Measurements from ENCODE around the gene FANCB.

FANCB gene

DNA sequence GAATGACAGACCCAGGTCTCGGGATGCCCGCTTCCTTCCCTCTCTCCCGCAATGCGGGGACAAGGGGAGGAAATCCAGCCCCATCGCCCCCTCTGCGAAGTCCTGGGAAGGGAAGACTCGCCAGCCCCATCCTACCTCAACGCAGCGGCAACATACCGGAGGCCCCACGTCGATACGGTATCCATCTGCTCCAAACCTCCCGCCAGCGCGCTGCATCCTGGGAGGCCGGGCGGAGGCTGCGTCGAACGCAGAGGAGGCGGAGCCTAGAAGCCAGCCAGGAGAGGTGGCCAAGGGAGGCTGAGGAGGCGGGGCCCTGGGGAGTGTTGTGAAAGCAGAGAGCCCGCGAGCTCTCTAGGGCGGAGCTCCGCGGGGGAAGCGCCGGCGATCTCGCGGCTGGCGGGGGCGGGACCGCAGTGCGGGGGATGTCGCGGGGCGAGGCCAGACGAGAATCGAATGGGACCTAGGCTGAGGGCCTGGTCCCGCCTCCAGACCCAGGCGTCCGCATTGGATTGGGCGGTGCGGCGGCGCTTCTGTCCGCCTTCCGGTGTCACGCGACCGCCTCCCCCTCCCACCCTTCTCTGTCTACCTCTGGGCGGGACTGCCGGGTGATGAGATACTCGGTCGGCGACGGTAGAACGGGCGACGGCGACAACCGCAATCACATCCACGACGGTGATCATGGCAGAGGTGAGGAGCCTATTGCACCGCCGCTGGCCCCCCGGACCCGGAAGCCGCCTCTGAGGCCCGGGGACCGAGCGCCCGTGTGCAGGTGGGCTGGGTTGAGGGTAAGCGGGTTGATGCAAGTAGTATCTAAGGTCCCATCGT is at the start of gene FANCB, which contains the start of gene MOSPD2:
Gene FANCB, minus strand, starts transcription at position 219 of the 825 bp plus-strand sequence. CDS start 7,559 bp downstream, outside the sequence.
Gene MOSPD2, plus strand, starts transcription at position 571 of the 825 bp plus-strand sequence. Its CDS starts 108 bp downstream, at position 679.
- peak; percentile 90 to 91 for DNase-seq

DNA sequence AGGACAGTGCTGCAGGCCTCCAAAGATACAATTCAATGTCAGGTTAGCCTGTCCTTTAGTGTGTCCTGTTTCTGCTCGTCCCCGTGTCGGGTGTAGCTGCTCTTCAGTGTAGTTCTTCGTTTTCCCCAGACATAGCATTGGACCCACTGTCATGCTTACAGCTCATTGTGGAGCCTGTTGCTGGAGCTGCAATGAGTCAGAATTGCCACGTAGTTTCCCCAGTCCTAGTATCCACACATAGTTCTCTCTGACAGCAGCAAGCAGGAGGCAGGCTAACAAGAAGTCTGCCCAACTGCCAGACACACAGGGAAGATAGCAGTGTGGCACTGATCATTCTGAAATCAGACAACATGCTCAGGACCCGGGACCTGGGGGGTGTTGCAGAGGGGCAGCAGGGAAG is 49.6 kb upstream of the FANCB start:
- no peak for DNase-seq

DNA sequence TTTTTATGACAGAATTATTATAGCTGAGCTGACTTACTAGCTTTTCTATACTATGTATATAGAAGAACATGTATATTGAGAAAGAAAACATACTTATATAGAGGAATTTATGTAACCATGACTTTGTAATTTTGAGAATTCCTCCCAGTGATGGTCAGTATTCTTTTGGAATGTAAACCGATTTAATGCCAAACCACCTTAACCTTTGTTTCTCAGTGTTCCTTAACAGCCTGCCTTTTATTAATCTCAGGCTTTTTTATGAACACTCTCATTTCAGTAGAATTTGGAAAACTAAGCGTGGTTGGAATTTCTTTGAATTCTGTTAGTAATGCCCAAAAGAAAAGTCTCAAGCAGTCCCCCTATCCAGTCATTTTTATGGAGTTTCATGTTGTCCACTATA is 47.3 kb upstream of the FANCB start:
- no peak for DNase-seq

DNA sequence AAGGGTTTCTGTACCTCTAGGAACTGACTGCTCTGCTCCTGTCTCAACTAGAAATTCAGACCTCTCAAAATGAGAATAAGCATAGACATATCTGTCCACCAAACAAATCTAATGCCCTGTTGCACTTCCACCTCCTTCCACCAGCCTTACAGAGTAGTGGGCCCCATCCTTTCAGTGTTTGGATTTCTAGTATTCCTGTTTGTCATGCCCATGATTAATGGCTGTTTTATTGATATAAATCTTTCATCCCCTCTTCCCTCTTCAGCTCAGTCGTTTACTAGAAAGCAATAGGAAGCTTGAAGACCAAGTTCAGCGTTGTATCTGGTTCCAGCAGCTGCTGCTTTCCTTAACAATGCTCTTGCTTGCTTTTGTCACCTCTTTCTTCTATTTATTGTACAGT is 46.5 kb upstream of the FANCB start:
- DNase-seq, result no peak

DNA sequence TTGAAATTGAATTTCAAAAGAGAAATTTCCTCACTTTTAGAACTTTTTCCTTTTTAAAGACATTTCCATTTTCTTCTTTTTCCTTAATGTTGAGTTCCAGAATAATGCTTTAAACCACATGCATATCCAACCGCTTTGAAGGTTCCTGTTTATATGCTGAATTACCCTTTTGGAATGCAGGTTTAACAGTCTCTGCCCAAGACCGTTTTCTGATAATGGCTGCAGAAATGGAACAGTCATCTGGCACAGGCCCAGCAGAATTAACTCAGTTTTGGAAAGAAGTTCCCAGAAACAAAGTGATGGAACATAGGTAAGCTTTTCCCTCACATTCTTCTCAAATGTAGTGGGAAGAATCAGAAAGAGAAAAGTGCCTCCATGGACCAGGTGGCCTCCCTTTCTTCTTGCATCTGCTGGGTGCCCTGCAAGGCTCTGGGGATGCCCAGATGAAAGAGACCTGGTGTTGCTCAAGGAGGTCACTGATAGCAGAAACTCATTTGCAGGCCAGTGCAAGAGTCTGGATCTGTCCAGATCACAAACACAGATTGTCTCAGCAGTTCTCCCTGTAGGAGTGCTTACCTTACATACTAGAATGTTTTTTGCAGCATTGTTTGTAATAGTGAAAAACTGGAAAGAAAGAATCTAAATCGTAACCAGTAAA is 43.3 kb upstream of the FANCB start:
- DNase-seq, result no peak

DNA sequence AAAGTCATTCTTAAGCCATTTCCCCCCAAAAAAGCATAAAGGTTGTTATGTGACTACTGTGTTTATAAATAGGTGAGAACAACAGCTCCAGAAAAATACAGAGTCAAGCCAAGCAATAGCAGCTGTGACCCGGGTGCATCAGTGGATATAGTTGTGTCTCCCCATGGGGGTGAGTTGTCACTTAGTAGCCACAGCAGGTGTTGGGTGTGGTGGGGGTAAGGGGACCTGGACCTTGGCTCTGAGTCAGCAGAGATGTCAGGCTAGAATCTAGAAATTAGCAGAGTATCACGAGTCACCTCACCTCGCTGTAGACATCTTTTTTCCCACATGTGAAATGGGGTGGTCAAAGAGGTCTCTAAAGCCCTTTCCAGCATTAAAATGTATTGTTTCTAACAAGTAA is 42.7 kb upstream of the FANCB start:
- DNase-seq, result no peak

DNA sequence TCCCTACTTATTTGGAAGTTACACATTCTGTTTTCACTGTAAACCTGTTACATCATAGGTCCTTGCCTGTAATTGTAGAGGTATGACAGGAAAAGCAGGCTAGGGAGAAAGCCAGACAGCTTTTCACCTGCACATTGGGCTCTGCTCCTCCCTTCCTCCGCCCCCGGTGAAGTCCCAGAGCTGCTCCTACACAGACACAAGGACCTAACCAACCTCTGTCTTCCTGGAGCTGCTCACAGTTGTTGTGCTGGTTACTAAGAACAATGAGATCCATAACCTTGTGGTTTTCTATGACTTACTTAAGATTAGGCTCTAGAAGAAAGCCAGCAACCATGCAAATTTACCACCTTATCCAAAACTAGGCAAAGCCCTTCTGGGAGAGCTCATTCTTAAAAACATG is 40.4 kb upstream of the FANCB start:
- DNase-seq, result no peak

DNA sequence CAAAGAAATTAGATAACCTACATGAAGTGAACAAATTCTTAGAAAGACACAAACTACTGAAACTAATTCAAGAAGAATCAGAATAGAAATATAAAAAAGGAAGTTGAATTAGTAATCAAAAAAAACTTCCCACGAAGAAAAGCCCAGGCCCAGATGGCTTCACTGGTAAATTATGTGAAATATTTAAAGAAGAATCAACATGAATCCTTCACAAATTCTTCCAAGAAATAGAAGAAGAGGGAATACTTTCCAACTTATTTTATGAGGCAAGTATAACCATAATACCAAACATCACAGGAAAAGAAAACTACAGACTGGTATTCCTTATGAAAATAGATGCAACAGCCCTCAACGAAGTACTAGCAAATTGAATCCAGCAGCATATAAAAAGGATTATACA is 31.0 kb upstream of the FANCB start:
- DNase-seq, result no peak

DNA sequence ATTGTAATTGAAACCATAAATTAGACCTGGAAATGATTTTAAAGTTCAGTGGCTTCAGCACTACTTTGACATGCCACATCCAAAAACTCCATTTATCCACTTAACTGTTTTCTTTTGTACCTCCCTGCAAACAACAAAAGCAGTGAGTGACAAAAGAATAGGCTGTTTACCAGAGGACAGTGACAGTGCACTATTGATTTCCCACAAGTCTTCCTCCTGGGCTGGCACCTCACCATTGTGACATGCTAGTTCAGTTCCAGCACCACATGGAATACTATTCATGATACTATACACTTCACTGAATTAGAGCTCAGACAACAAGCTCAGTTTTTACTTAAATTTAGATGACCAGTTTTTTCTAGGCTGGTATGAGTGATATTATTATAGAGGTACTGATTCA is 29.7 kb upstream of the FANCB start:
- DNase-seq, result peak in 1 of 2 donors; percentile 21

DNA sequence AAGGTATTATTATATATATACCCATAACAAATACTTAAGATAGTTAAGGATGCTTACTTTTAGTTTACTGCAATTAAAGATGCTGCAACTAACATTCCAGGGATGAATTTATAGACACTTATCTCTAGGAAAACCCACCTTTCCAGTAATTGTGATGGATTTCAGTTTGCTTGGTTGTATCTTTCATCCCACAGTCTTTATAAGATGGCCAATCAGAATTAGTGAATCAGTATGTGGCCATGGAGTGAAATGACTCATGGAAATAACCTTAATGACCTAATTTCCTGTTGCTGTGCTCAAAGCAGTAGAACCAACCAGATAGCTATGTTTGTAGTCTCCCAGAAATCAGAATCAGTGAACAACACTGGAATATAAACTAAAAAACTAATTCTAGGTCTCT is 26.7 kb upstream of the FANCB start:
- no peak for DNase-seq

DNA sequence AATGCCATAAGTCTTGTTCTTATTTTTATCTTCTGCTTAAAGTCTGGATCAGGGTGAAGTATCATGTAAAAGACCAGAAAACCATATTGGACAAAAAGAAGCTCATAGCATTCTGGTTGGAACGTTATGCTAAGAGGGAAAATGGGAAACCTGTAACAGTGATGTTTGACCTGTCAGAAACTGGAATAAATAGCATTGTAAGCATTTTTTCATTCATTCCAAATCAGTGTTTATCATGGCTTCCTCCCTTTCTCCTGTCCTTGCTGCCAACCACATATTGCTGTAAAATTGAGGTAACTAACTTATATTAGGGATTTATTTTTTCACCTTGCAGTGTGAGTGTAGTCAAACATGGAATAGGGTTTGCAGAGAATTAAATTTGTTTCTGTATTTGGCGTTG is 24.2 kb upstream of the FANCB start:
- no peak for DNase-seq

DNA sequence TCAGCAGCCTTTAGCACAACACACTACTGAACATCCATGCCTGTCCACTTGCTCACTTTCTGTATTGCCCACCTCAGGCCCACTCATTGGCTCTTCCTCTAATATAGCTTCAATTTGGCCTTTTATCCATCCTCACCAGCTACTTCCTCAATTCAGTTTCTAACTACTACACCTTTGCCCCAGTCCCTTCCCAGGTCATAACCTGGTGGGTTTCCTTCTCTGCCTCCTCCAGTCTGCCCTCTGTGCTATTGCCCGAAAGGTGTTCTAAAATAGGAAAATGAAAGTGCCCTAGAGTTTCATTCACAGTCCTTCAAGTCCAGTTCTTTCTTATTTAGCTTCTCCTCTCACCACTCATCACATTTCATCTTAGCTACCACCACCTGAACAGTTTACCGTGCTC is 23.4 kb upstream of the FANCB start:
- no peak for DNase-seq

DNA sequence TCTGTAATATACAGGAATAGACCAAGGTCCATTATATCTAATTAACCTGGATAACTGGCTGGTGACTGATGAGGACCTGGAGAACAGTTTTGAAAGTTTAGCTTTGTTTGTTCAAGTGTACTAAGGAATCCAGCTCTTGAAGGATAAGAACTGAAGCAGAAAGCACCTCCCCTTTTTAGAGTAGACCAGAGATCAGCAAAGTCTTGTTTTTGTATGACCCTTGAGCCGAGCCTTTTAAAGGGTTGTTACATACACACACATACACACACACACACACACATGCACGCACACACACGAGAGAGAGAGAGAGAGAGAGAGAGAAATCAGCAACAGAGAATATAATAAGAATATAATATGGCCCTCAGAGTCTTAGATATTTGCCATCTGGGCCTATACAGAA is 13.4 kb upstream of the FANCB start:
- no peak for DNase-seq

DNA sequence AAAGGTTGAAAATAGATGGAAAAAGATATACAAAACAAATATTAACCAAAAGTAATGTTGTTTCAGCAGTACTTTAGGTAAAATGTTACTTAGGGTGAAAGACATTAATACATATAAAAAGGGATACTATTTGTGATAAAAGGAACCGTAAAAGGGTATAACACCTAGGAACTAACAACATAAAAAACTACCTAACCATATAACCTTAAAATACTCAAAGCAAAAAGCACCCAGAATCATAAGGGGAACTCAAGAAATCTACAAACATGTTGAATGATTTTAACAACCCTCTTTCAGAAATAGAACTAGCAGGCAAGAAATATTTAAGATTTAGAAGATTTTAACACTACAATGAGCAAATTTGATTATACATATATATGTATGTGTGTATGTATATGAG is 11.8 kb upstream of the FANCB start:
- no peak for DNase-seq

DNA sequence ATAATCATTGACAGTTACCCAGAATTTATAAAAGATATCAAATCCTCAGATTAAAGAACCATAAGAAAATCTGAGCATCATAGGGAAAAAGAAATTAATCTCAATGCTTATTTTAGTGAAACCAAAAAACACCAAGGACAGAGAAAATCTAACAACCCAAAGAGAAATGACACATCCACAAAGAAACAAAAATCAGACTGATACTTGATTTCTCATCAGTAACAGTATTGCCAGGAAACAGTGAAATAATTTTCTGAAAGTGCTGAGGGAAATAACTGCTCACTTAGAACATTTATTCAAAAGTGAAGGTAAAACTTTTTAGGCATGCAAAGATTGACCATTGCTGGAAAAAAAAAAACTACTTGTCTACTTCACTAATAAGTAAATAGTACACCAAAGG is 11.0 kb upstream of the FANCB start:
- no peak for DNase-seq

DNA sequence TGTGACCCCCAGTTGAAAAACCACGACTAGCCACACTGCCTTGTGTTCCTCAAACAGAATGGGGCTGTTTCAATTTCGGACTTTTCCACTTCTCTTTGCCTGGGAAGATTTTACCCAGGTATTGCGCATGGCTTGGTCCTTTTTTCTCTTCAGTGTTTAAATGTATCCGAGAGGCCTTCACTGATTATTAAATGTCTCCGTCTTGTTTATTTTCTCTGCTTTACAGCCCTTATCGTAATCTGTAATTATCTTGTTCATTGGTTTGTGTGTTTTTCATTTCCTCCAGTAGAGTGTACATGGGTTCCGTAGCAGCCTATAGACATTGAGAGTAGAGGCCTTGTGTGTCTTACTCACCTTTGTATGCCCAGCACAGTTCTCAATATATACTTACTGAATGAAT is 2.8 kb upstream of the FANCB start:
- DNase-seq, result no peak

DNA sequence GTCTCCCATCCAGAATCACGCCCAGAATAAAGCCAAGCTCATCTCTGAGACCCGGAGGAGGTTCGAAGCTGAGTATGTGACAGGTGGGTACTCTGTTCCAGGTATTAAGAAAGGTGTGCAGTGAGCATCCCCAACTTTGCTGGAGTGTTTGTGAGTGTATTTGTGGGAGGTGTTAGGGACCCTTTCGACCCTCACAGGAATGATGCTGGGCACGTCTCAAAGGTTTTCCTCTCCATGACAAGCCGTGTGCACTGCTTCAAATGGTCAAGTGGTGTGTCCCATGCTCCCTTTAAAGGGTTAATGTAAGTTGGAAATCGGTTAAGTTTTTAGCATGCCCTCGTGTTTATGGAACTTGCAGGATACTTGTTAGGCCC is 794 bp upstream of the FANCB start:
- DNase-seq, result no peak

DNA sequence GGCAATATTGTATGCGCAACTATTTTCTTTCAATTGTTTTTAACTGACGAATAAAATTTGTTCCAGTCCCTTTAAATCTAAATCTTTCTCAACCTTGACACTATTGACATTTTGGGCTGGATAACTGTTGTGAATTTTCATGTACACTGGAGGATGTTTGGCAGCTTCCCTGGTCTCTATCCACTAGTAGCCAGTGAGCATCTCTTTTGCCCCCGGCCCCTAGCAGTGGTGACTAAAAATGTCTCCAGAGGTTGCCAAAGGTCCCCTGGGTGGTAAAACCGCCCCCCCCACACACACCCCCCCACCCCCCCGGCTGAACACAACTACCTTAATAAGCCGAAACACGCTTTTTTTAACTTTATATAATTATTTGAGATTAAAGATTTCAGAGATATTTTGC is 514 bp downstream of the FANCB start:
- no peak for DNase-seq

DNA sequence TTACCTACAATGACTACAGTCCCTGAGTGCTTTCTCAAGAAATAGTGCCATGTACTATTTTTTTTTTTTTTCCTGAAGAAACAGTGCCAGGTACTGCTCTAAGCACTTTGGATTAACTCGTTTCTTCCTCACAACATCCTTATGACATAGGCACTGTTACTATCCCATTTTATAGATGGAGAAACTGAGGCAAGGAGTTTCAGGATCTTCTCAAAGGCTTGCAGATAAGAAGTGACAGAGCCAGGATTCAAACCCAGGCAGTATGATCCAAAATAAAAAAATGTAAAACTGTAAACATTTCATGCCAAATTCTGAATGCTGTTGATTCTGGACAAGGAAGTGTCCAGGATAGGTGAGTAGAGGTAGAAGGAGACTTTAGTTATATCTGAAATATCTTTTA is 1.1 kb downstream of the FANCB start:
- no peak for DNase-seq

DNA sequence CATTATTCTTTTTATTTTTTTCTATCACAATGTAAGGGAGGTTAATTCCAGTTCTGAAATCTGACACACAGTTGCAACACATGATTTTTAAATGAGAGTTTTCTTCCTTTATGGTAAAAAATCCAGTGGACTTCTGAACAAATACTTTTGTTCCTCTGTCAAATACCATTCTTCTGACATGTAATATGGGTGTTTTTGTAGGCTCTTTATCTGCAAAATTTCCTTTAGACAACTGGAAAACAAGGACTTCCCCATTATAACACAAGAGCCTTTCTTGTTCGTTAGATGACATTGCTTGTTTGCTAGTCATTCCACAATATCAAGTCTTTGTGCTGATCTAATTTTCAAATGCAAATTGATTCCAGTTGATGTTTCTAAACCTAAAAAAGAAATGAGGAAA is 7.7 kb downstream of the FANCB start:
- DNase-seq, result peak in 1 of 2 donors; percentile 81

DNA sequence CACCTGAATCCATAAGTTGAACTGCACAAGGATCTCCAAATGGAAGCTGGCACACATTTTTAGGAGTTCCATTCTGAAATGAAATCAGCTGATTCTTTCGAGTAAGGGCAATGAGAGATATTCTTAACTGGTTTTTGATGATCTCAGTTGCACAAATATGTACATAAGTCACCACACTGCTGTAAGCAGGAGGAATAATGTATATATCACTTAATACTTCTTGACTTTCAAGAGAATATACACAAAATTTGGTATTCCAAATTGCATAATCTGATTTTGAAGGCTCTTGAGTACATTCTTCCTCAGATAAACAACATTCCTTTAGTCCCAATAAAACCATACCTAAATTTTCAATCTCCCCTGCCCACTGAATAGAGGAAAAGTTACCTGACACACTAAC is 8.2 kb downstream of the FANCB start:
- no peak for DNase-seq

DNA sequence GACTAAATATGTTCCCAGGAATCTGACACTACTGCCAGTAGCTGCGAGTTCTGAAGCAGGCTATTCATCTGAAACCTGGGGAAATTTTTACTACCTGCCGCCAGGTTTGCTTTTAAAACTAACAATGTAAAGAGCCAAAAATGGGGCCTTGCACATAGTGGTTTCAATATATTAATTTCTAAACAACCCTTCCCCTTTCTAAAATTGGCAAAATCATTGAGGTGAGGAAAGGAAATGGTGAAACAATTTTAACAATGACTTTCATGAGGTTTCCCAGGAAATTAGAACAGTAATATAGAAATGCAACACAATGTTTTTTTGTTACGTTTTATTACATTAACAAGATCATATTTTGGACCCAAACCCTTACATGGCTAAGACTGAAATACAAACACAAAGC is 21.3 kb downstream of the FANCB start:
- no peak for DNase-seq

DNA sequence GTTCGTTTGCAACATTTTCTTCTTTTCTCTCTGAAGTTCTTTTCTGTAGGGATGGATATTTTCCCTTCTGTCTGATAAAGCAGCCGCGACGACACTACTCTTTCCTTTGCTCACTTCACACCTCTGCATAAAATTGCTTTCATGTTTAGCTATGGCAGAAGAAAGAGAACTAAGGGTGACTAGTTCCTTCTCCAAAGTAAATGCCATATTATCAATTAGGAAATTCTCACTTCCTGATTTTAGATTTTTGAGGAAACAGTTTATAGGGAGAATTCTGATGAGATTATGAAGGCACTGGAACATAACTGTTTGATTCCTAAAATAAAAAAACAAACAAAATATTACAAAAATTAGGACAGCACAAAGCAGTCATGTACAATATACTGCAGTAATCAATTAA is 29.2 kb downstream of the FANCB start:
- DNase-seq, result no peak

DNA sequence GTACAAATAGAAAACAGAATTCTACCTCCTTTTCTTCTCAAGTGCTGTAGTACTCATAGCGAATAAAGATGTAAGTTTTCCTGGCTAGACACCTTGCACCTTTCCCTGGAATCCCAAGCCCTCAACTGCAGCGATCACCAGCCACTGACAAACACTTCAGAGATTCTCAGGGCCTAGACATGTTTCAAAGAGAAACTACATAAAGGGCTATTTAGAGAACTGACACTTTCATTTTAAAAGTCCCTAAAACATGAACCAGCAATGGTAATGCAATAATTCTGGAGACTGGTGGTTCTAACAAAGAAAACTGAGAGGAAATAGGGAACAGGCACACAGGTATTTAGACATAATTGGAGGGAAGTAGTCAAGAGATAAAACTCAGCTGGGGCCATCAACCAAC is 35.7 kb downstream of the FANCB start:
- DNase-seq, result no peak

DNA sequence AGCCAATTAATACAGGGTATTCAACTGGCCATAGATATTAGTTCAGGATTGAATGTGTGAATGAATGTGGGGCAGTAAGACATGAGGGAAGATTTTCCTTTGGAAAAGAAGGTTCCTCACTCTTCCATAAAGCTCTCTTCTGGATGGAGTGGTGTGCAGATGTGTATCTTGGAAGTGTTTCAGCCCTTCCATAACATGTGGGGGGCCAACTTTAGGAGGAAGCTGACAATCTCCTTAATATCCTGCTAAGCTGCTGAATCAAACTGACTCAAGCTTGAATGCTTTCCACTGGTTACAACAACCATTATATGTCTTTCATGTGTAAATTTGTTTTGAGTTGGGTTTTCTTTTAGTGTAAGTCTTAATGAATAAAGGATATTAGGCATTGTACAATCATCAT is 40.3 kb downstream of the FANCB start:
- DNase-seq, result no peak

Data from hippocampal formation (tissue), 2 donors.